A673 (cell line): Measurements from ENCODE around the gene RBBP8. TPM values are rescaled to one million over a fixed set of nuclear protein-coding genes. Genes with fewer than 3 reads are reported as not detected.

Experiments
- BruUV-seq: library from RNA; stranded (reverse); fragments of 400-500 nt; replicated peaks from 2 replicates; lab custom pipeline; 2021; lab: Mats Ljungman, UMichigan
- CTCF ChIA-PET: fragments of 300-600 bp; sonication (Branson Sonifier 250); formaldehyde crosslinking; loops from one replicate; lab custom pipeline; 2022; ENCODE audit warnings: antibody characterized with exemption; lab: Charles Lee
- POLR2A ChIA-PET: fragments of 300-600 bp; sonication (Branson Sonifier 250); formaldehyde crosslinking; loops from one replicate; lab custom pipeline; 2022; ENCODE audit warnings: antibody characterized with exemption; ENCODE audit not compliant: low non-redundant PET; lab: Charles Lee
- DNase-seq: peaks from one replicate; pipeline ENCODE4 v3.0.0-alpha.2; 2015; ENCODE audit warnings: low spot score
- H3K27ac ChIP-seq: fragments of 200-600 bp; sonication (generic); 2 replicates; pipeline ENCODE4 v1.5.1; 2016; ENCODE audit warnings: mixed run types, low read depth, mild to moderate bottlenecking, mixed read lengths, antibody characterized with exemption, low read length; ENCODE audit not compliant: poor library complexity, severe bottlenecking
- H3K27me3 ChIP-seq: fragments of 200-600 bp; sonication (generic); replicated peaks from 2 replicates; pipeline ENCODE4 v1.6.1; 2017; ENCODE audit warnings: mixed run types, low read depth, mild to moderate bottlenecking, mixed read lengths, antibody characterized with exemption, low read length; ENCODE audit not compliant: insufficient read depth, poor library complexity
- H3K36me3 ChIP-seq: fragments of 200-600 bp; sonication (generic); 2 replicates; pipeline ENCODE4 v1.6.1; 2016; ENCODE audit warnings: mixed run types, mild to moderate bottlenecking, mixed read lengths, antibody characterized with exemption, low read length; ENCODE audit not compliant: insufficient read depth, poor library complexity, severe bottlenecking
- H3K4me1 ChIP-seq: fragments of 200-600 bp; sonication (generic); 2 replicates; pipeline ENCODE4 v1.6.1; 2017; ENCODE audit warnings: mixed run types, mild to moderate bottlenecking, mixed read lengths, antibody characterized with exemption, low read length; ENCODE audit not compliant: insufficient read depth, poor library complexity, severe bottlenecking
- H3K4me3 ChIP-seq: fragments of 200-600 bp; sonication (generic); 2 replicates; pipeline ENCODE4 v1.5.1; 2016; ENCODE audit warnings: low read depth, mixed run types, mild to moderate bottlenecking, mixed read lengths, low read length; ENCODE audit not compliant: poor library complexity, severe bottlenecking
- H3K9me3 ChIP-seq: fragments of 200-600 bp; sonication (generic); 2 replicates; pipeline ENCODE4 v1.6.1; 2016; ENCODE audit warnings: mixed run types, low read depth, mild to moderate bottlenecking, mixed read lengths, antibody characterized with exemption, low read length; ENCODE audit not compliant: poor library complexity, severe bottlenecking
- EZH2 ChIP-seq: fragments of 200-600 bp; sonication (generic); IDR thresholded peaks from 2 replicates; pipeline ENCODE4 v1.6.1; 2017; ENCODE audit warnings: borderline replicate concordance, low read depth, mild to moderate bottlenecking, mixed read lengths, antibody characterized with exemption, low read length; ENCODE audit not compliant: poor library complexity, severe bottlenecking
- intact Hi-C: fragments of 100-400 bp; cut with micrococcal nuclease; formaldehyde crosslinking; loops from one replicate; pipeline ENCODE4 v1.10.0; 2022; ENCODE audit not compliant: unreplicated experiment
- total RNA-seq: library from RNA; stranded (reverse); gene quantifications from 2 replicates; pipeline ENCODE4 v1.2.3, GENCODE V29; 2021
- TF ChIP-seq, protein P1 (sequence below): fragments of 300-800, 200-600 bp; sonication (generic); conservative IDR thresholded peaks from 2 replicates; pipeline ENCODE4 v1.5.1; 2017; ENCODE audit warnings: low read depth, mild to moderate bottlenecking, antibody characterized with exemption, low read length, moderate library complexity, mixed read lengths

RBBP8 gene
- total RNA-seq, 1 experiment from 2014 or later: 88.2 TPM

DNA sequence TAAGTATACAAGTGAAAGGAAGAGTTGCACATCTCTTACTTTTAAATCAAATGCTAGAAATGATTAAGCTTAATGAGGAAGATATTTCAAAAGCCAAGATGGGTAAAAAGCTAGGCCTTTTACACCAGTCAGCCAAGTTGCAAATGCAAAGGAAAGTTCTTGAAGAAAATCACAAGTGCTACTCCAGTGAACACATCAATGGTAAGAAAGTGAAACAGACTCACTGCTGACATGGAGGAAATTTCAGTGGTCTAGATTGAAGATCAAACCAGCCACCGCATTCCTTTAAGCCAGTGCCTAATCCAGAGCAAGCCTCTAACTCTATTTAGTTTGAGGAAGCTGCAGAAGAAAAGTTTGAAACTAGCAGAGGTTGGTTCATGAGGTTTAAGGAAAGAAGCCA, 79.1 kb downstream of the RBBP8 start:
- TF ChIP-seq EZH2: no peak
- TF ChIP-seq, protein P1, sequence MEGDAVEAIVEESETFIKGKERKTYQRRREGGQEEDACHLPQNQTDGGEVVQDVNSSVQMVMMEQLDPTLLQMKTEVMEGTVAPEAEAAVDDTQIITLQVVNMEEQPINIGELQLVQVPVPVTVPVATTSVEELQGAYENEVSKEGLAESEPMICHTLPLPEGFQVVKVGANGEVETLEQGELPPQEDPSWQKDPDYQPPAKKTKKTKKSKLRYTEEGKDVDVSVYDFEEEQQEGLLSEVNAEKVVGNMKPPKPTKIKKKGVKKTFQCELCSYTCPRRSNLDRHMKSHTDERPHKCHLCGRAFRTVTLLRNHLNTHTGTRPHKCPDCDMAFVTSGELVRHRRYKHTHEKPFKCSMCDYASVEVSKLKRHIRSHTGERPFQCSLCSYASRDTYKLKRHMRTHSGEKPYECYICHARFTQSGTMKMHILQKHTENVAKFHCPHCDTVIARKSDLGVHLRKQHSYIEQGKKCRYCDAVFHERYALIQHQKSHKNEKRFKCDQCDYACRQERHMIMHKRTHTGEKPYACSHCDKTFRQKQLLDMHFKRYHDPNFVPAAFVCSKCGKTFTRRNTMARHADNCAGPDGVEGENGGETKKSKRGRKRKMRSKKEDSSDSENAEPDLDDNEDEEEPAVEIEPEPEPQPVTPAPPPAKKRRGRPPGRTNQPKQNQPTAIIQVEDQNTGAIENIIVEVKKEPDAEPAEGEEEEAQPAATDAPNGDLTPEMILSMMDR: no peak
- ChIA-PET CTCF (interaction anchor here (0.7 kb wide), 1 partner anchor 29 kb away, joined by 8 read pairs; no protein-coding TSS in a partner anchor), POLR2A (no interaction called here)
- no peaks in the 10 kb centered on the region for H3K9me3 ChIP-seq
- H3K36me3 ChIP-seq: no peaks in the 10 kb centered on the region
- no peaks in the 10 kb centered on the region for H3K27me3 ChIP-seq
- no peaks in the 10 kb centered on the region for H3K4me1 ChIP-seq
- H3K27ac ChIP-seq: no peak overlapping the region
- H3K4me3 ChIP-seq: no peak overlapping the region
- BruUV-seq: no TSS peak
- intact Hi-C loops: no loop called here
- no peak for DNase-seq

- ChIA-PET POLR2A (no interaction called here), CTCF (interaction anchor here (1.0 kb wide), 1 partner anchor 11 kb away, joined by 3 read pairs; no protein-coding TSS in a partner anchor)
- Histone ChIP-seq H3K4me3 (no peak overlapping the region), H3K9me3 (no peaks in the 10 kb centered on the region), H3K27ac (no peak overlapping the region), H3K4me1 (no peaks in the 10 kb centered on the region), H3K36me3 (peaks cover 20% of the 10 kb centered on the region), H3K27me3 (no peaks in the 10 kb centered on the region)
- no peak for DNase-seq
- no peak for TF ChIP-seq EZH2
- TF ChIP-seq, protein P1: no peak
- BruUV-seq: no TSS peak
- intact Hi-C loops: no loop called here
Measured at GRCh38 chr18:23020555-23021294, 87.6 kb downstream of the RBBP8 start.

DNA sequence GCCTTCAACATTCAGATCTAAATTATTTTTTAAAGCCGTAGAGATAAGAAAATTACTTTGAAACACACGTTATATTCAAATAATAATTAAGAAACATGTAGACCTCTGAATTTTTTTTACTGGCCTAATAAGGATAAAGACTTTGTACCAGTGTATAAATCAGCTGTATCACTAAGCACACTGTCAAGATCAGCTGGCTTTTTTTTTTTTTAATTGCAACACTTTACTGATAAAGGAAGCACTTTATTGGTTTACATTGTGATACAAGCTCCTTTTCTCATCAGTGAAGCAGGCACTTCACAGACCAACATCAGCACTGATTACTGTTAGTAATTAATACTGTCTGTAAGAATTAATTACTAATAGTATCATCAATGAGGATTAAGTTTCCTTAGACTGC, 88.5 kb downstream of the RBBP8 start:
- no peak overlapping the region for H3K27ac ChIP-seq
- DNase-seq: no peak
- no peaks in the 10 kb centered on the region for H3K9me3 ChIP-seq
- CTCF ChIA-PET: interaction anchor here (1.0 kb wide), 1 partner anchor 10 kb away, joined by 3 read pairs; no protein-coding TSS in a partner anchor
- H3K36me3 ChIP-seq: peaks cover 20% of the 10 kb centered on the region
- H3K4me3 ChIP-seq: no peak overlapping the region
- POLR2A ChIA-PET: no interaction called here
- no peaks in the 10 kb centered on the region for H3K4me1 ChIP-seq
- intact Hi-C loops: no loop called here
- no peaks in the 10 kb centered on the region for H3K27me3 ChIP-seq
- no TSS peak for BruUV-seq
- TF ChIP-seq, protein P1: no peak
- TF ChIP-seq EZH2: no peak
